GM23248 (cell line): Measurements from ENCODE around the gene LRP5.

Experiments
- EZH2 ChIP-seq: fragments of 200-600 bp; sonication (generic); IDR thresholded peaks from 2 replicates; pipeline ENCODE4 v1.6.1; 2018; ENCODE audit warnings: antibody characterized with exemption, mild to moderate bottlenecking; ENCODE audit not compliant: insufficient read depth, poor library complexity, severe bottlenecking
- EZH2phosphoT487 ChIP-seq: fragments of 200-600 bp; sonication (generic); IDR thresholded peaks from 2 replicates; pipeline ENCODE4 v1.6.1; 2018; ENCODE audit warnings: antibody characterized with exemption, moderate library complexity, mild to moderate bottlenecking, low read depth; ENCODE audit not compliant: insufficient read depth

GRCh38 chr11:68390315-68390714 is 77.9 kb downstream of the LRP5 start:
- TF ChIP-seq EZH2phosphoT487 (no peak), EZH2 (no peak)
